ENCODE measurements around the gene MACO1. TPM values are rescaled to one million over a fixed set of nuclear protein-coding genes. Genes with fewer than 3 reads are reported as not detected.
A peak's percentile ranks its signal among the peaks of the same experiment; 100 is the strongest.

MACO1 gene
- total RNA-seq, 1 donor from 2014 or later, result 29.1 TPM

GRCh38 chr1:25525361-25525688, 94.6 kb downstream of the MACO1 start:
- no peak for DNase-seq

- DNase-seq, result no peak
These were observed 96.1 kb downstream of the MACO1 start for GRCh38 chr1:25526753-25527152.

GRCh38 chr1:25527226-25527846, 96.6 kb downstream of the MACO1 start:
- DNase-seq, result no peak

GRCh38 chr1:25527946-25528595, 97.4 kb downstream of the MACO1 start:
- no peak for DNase-seq

GRCh38 chr1:25528881-25529517, 98.3 kb downstream of the MACO1 start:
- DNase-seq, result no peak

- DNase-seq, result no peak
These were observed 99.0 kb downstream of the MACO1 start for GRCh38 chr1:25529518-25530185.

GRCh38 chr1:25530186-25531081, 99.7 kb downstream of the MACO1 start:
- no peak for DNase-seq

GRCh38 chr1:25531082-25531461, 100.4 kb downstream of the MACO1 start:
- no peak for DNase-seq

- DNase-seq, result no peak
These were observed 102.3 kb downstream of the MACO1 start for GRCh38 chr1:25532970-25533369.

GRCh38 chr1:25533775-25534409, 103.2 kb downstream of the MACO1 start:
- DNase-seq, result no peak

- DNase-seq, result no peak
These were observed 103.7 kb downstream of the MACO1 start for GRCh38 chr1:25534410-25534788.

- no peak for DNase-seq
These were observed 105.4 kb downstream of the MACO1 start for GRCh38 chr1:25536124-25536523.

GRCh38 chr1:25537153-25537831, 106.6 kb downstream of the MACO1 start:
- no peak for DNase-seq

- no peak for DNase-seq
These were observed 107.6 kb downstream of the MACO1 start for GRCh38 chr1:25538191-25538767.

- DNase-seq, result no peak
These were observed 110.1 kb downstream of the MACO1 start for GRCh38 chr1:25540750-25541342.

GRCh38 chr1:25541425-25541824, 110.7 kb downstream of the MACO1 start:
- DNase-seq, result no peak

- no peak for DNase-seq
These were observed 111.4 kb downstream of the MACO1 start for GRCh38 chr1:25541889-25542658.

- no peak for DNase-seq
These were observed 112.3 kb downstream of the MACO1 start for GRCh38 chr1:25543005-25543424.

GRCh38 chr1:25543425-25544242, 112.9 kb downstream of the MACO1 start, which contains the start of gene LDLRAP1:
LDLRAP1 (plus strand) TSS chr1:25543606; CDS start chr1:25543699, 93 bp downstream.
- peak; percentile 84 for DNase-seq

Measured in dermis blood vessel endothelial cell (primary cell).